ENCODE measurements around the gene ABHD17A.

DNA sequence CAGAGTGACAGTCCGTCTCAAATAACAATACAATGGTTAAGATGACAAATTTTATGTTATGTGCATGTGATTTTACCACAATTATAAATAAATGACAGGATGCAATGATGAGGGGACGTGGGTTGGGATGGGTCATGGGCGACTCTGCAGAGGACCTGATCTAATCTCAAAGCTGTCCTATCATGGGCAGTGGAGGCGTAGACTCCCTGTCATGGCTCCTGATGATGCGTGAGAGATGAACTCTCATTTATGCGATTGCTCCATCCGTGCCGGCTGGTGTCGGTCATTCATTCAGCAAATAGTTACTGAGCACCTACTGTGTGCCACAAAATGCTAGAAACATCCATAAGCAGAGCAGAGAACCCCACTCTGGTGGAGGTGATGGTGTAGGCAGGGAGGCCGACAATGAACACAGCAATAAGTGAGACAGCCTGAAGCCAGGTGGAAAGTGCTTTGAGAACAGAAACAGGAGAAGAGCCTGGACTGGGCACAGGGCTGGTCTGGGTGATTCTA is 35.4 kb downstream of the ABHD17A start:
- TF ChIP-seq, protein P1, sequence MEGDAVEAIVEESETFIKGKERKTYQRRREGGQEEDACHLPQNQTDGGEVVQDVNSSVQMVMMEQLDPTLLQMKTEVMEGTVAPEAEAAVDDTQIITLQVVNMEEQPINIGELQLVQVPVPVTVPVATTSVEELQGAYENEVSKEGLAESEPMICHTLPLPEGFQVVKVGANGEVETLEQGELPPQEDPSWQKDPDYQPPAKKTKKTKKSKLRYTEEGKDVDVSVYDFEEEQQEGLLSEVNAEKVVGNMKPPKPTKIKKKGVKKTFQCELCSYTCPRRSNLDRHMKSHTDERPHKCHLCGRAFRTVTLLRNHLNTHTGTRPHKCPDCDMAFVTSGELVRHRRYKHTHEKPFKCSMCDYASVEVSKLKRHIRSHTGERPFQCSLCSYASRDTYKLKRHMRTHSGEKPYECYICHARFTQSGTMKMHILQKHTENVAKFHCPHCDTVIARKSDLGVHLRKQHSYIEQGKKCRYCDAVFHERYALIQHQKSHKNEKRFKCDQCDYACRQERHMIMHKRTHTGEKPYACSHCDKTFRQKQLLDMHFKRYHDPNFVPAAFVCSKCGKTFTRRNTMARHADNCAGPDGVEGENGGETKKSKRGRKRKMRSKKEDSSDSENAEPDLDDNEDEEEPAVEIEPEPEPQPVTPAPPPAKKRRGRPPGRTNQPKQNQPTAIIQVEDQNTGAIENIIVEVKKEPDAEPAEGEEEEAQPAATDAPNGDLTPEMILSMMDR (IDR thresholded peaks at IDR 0.05): no peak
- TF ChIP-seq EZH2 (IDR thresholded peaks at IDR 0.05; ENCODE audit: borderline replicate concordance, insufficient read depth, low read depth, low read length, poor library complexity, severe bottlenecking): no peak

Measured in B cell (primary cell).